Daoy (cell line): ENCODE data around the gene BNC2. TPM values are rescaled to one million over a fixed set of nuclear protein-coding genes. Genes with fewer than 3 reads are reported as not detected.
A peak's percentile ranks its signal among the peaks of the same experiment; 100 is the strongest.
"Not testable (repeated sequence)": the region's sequence is repeated elsewhere in the genome, so short reads cannot be mapped to it uniquely, and the experiment has no call there.

Experiments
- DNase-seq: peaks from one replicate; pipeline ENCODE4 v3.0.0-alpha.2; 2015; ENCODE audit warnings: low read depth
- total RNA-seq: library from RNA; depleted of rRNA; stranded (reverse); fragments of >200 nt; shearing (Covaris generic); gene quantifications from 2 replicates; pipeline ENCODE4 v1.2.3, GENCODE V29; 2014; rRNA removed

The BNC2 gene, protein sequence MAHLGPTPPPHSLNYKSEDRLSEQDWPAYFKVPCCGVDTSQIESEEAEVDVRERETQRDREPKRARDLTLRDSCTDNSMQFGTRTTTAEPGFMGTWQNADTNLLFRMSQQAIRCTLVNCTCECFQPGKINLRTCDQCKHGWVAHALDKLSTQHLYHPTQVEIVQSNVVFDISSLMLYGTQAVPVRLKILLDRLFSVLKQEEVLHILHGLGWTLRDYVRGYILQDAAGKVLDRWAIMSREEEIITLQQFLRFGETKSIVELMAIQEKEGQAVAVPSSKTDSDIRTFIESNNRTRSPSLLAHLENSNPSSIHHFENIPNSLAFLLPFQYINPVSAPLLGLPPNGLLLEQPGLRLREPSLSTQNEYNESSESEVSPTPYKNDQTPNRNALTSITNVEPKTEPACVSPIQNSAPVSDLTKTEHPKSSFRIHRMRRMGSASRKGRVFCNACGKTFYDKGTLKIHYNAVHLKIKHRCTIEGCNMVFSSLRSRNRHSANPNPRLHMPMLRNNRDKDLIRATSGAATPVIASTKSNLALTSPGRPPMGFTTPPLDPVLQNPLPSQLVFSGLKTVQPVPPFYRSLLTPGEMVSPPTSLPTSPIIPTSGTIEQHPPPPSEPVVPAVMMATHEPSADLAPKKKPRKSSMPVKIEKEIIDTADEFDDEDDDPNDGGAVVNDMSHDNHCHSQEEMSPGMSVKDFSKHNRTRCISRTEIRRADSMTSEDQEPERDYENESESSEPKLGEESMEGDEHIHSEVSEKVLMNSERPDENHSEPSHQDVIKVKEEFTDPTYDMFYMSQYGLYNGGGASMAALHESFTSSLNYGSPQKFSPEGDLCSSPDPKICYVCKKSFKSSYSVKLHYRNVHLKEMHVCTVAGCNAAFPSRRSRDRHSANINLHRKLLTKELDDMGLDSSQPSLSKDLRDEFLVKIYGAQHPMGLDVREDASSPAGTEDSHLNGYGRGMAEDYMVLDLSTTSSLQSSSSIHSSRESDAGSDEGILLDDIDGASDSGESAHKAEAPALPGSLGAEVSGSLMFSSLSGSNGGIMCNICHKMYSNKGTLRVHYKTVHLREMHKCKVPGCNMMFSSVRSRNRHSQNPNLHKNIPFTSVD
- total RNA-seq: 4.2 and 6.7 TPM in 2 replicates

DNA sequence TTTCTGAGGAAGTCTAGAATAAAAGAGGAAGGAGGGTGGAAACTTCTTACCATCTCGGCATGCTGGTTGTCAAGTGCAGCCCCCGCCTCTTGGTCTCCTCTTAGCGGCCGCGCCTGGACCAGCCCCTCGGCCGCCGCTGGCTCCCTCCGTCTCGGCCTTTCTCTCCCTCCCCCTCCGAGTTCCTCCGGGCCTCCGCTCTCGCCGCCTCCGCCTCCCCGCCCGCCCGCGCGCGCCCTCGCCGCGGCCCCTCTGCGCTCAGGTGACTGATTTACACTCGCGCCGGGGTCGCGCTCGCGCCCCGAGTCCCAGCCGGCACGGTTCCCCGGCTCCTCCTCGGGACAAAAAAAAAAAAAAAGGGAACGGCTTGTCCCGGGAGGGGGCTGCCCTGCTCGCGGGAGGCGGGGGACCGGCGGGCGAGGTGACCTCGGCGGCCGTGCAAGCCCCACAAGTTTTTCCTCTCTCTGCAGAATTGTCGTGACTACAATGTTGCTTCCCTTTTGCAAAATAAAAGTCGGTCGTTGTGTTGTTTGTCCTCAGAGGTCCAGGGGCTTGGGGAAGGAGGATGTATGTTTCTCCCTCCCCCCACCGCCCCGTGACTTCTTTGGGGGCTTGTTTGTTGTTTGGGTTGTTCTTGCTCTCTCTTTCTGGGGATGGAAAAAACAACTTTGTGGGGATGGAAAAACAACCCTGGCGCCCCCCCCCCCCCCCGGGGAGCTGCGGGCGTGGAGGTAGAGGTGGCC lies at the start of gene BNC2:
TSS of gene BNC2 (minus strand) at position 75 of the 740 bp plus-strand sequence. CDS start at position 53, 22 bp downstream.
- DNase-seq: peak; percentile 60

DNA sequence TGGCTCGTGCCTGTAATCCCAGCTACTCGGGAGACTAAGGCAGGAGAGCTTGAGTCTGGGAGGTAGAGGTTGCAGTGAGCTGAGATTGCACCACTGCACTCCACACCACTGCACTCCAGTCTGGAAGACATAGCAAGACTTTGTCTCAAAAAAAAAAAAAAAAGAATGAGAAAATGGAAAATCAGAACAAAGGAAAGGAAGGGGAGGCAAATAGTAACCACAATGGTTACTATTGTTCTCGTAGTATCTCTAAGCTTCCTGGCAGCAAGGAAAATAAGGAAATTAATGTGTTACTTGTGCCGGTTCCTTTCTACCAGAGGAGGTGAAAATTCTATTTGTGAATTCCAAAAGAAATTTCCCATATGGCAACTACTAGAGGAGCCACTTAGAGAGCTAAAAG lies 48.5 kb upstream of the BNC2 start:
- DNase-seq: no peak

DNA sequence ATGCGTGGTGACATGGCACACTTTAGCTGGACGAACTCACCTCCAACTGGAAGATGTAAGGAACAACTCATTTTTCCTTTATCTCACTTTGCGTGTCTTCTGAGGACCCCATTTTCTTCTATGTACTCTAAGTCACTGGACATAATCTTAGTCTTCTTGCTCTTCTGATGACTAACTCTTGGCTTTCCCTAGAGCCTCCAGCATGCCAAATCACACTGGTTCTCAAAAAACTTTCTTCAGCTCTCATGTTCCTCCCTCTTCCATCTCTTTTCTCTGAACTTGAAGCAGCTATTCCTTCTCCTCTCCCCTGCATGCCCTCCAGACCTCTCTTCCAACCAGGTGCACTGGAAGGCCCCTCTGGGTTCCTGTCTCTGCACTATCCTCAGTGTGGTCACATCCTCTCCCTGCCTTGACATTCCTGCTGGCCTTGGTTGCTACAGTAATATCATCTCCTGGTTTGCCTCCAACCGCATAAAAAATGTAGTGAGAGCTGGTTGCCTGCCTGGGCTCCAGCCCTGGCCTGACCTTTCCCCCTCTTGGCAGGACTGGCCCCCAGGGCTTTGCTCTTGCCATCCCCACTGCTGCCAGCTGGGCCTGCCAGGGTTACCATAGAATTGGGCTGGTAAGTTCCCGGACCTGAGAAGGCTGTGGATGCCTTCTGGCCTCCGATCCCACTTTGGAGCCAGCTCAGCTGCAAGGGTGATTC lies 44.8 kb upstream of the BNC2 start:
- DNase-seq: no peak

DNA sequence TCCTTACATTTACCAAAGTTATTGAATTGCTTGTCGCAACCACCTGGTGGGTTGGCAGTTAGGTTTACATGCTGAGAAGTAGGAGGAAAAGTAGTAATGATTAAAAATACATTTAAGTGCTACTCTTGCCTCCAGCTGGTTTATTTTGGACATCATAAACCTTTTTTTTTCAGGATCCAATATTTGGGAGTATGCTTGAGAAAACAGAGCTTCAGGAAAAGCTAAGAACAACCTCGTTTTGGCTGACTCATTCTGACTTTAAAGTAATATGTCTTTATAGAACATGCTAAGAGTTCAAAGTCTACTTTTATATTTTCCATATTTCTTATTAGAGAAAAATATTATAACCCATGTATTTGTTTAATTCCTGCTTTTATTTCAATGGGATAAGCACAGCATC lies 41.7 kb upstream of the BNC2 start:
- DNase-seq: no peak

DNA sequence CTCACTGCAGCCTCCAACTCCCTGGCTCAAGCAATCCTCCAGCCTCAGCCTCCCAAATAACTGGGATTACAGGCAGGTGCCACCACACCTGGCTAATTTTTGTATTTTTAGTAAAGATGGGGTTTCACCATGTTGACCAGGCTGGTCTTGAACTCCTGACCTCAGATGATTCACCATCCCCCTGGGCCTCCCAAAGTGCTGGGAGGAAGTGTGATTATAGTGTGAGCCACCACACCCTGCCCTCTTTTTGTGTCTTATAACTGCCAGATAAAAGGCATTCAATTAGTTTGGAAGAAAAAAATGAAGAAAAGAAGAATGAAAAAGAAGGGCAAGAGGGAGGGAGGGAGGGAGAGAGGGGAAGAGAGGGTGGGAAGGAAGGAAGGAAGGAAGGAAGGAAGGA lies 37.7 kb upstream of the BNC2 start:
- DNase-seq: peak; percentile 15

DNA sequence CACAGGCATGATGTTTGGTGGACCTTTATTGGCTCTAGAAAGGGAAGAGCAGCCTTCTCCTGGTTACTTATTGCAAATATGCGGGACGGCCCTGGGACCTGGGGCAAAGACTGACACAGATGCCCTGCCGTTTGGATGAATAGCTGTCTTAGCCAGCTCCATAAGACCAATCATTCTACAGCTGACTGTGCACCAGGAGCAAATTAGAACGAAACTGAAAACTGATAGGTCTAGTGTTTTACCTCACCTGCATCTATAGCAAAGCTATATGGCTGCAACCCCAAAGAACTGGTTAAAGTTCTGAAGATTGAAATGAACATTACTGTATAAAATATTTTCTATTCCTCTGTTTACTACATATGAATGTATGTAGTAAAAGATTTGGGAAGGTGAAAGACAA lies 34.2 kb upstream of the BNC2 start:
- no peak for DNase-seq

DNA sequence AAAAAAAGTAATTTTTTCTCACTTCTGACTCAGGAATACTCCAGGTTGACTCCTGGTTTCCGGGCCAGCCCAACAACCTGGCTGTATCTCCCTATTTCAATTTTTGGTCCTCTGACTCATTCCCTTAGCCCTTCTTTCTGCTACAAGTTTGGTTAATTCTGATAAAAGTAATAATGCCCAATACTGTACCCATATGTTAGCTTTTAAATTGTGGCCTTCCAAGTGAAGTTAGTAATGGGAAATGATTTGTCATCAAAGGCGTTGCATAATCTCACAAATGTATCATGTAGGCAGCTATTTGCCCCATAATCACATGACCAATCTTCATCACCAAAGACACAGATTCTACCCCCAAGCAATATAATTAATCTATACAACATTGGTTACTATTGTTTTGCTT lies 31.1 kb upstream of the BNC2 start:
- no peak for DNase-seq

DNA sequence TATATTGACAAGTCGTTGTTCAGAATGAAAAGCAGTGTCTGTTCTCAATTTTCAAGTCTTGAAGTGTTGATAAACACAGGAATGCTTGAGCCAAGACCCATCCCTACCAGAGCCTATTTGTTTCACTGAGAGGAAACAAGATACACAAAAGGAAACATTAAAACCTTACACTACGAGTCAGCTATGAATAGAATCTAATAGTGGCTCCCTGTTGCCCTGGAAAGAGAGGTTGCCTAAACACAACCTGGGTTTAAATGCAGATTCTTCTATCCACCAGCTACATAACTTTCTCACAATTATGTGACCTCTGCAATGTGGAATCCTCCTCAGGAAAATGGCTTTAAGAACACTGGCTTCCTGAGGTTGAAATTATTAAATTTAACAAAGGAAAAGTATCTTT lies 29.1 kb upstream of the BNC2 start:
- no peak for DNase-seq

DNA sequence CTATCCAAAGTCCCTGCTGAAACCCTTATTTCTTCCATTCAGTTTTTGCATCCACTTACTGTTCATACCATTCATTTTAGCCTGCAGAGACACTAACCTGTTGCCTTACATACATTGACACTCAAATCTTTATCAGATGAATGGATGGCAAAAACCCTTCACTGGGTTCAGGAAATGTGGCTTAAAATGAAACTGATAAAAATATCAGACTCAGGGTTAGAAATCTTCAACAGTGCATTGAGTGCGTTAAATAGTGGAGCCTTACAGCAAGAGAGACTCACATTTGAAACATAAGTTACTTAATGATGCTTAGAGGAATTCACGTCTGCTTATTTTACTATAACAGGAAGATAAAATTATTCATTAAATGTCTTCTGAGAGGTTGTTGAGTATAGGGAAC lies 28.0 kb upstream of the BNC2 start:
- DNase-seq: no peak

DNA sequence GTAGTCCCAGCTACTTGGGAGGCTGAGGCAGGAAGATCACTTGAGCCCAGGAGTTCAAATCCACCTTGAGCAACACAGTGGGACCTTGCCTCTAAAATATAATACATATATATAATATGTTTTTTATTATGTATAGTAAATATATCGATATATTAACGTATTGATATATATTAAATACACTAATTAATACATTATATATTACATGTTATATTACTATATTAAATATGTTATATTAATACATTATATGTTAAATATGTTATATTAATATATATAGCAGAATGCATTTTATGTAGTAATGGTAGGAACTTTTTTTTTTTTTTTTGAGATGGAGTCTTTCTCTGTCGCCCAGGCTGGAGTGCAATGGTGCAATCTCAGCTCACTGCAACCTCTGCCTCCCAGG lies 18.1 kb upstream of the BNC2 start:
- DNase-seq: no peak

DNA sequence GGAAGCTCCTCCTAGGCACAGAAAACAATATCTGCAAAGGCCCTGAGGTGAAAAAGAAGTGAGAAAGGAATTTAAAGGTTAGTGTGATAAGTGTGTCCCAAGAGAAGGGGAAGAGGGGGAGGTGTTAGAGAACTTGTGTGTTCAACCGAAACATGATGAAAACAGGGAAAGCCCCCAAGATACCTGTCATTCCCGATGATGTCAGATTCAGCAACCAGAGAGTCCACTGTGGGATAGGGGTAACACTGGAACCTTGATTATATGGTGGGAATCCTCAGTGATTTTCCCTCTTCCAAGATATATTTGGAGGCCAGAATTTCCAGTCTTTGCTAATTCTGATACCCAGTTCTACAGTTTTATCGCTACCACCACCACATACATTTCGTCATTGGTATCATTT lies 15.5 kb upstream of the BNC2 start:
- DNase-seq: no peak

DNA sequence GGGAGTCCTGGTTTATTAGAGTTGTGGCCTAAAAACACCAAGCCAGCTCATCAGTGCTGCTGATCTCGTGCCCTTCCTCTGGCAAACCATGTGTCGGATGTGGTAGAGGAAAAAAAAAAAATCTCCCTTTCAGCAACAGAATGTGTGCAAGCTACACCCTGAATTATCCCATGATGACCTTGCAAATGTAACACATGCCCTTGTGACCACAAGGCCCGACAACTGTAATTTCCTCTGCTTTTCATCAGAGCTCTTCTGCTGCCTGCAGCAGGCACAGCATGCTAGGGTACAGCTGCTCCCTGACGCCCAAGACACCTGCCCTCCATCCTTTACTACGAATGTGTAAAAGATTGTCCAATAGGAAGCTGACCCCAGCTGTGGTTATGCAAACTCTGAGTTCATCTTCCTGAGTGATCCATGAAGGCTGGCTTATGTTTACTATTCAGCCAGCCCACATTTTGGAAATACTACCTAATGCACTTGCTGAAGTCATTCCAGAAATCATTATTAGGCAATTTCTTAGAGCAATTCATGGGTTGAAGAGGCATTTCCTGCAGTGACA lies 14.6 kb upstream of the BNC2 start:
- peak; percentile 70 for DNase-seq

DNA sequence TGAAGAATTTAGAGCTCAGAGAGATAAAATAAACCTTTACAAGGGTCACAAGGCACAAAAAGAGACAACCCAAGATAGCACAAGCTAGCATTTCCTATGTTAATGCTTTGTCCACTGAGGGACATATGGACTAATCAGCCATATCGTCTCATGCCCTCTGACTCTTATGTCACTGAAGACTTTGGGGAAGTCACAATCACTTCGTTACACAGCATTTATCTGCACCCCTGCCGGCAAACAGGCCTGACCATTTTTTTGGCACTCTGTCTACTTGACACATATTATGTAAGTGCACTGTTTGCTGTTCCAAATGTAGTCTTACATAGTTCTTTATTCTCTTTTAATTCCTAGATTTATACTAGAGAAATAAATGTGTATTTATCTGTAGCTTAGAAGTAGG lies 13.9 kb upstream of the BNC2 start:
- DNase-seq: no peak

DNA sequence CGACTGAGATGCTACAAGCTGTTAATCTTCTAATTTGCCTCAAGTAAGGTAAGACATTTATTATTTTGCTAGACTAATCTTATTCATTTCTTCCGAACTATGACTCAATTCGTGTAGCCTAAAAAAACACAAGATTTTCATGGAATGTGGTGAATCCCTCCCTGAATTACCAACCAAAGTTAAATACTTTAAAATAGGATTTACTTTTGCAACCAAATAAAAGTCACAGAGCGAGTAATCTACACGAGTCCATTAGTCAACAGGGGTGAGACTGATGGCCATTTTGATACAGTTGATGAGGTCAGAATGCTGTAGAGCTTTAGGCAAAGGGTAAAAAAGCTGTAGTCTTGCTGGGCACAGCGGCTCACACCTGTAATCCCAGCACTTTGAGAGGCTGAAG lies 13.1 kb upstream of the BNC2 start:
- no peak for DNase-seq

DNA sequence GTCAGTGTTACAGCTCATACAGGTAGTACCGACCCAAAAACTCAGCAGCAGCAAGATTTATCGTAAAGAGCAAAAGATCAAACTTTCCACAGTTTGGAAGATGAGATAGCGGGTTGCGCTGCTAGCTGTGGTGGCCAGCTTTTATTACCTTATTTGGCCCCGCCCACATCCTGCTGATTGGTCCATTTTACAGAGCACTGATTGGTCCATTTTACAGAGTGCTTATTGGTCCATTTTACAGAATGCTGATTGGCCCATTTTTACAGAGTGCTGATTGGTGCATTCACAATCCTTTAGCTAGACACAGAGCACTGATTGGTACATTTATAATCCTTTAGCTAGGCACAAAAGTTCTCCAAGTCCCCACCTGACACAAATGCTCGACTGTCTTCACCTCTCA lies 12.0 kb upstream of the BNC2 start:
- not testable (repeated sequence) for DNase-seq

DNA sequence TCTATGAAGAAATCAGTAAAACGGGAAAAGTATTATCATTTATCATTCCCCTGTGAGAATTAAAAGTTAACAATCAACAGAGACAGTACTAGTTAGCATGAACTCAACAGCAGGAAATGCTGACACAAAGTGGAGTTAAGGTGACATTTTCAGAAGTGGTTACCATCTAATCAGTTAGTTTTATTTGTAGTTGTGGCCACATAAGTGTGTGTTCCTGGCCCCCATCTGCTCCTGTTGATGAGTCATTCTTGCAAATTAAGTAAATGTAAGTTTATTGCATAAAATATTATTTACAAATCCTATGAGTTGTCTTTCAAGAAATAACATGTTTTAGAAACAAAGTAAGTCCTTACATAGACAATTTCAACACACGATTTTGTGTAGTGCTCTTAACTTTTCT lies 8.9 kb upstream of the BNC2 start:
- no peak for DNase-seq

DNA sequence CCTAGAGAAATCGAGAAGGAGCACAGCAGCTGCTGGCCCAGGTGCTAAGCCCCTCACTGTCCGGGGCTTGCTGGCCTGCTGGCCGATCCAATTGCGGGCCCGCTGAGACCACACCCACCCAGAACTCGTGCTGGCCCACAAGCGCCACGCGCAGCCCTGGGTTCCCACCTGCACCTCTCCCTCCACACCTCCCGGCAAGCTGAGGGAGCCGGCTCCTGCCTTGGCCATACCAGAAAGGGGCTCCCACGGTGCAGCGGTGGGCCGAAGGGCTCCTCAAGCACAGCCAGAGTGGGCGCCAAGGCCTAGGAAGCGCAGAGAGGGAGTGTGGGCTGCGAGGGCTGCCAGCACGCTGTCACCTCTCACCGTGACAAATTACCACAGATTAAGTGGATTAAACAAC lies 6.8 kb upstream of the BNC2 start:
- no peak for DNase-seq

DNA sequence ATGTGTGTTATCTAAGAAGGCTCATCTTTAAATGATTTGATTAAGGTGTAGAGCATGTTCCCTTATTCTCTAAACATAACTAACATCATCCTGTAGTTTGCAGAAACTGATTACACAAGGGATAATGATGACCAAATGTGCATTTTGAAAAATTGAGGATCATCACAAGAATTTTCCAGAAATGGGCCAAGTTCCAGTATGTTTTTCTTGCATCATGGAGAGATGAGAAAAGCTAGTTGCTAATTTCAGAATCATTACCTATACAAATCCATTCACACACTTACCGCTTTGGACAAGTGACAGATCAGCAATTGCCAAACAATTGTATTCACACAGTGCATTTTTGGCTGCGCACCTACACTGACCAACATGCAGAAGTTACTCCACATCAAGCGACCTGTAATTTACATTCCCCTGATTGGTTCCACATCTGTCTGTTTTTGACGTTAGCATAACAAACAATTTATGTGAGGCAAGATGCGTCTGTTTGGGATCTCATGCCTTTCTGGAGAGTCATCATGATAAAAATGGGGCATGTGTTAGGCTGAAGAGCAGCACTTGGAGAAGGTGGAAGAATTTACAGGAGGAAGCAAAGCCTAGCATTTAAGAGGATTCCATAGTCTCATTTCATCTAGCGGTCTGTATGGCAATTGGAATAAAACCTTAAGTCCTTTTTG lies 2.8 kb upstream of the BNC2 start:
- no peak for DNase-seq

DNA sequence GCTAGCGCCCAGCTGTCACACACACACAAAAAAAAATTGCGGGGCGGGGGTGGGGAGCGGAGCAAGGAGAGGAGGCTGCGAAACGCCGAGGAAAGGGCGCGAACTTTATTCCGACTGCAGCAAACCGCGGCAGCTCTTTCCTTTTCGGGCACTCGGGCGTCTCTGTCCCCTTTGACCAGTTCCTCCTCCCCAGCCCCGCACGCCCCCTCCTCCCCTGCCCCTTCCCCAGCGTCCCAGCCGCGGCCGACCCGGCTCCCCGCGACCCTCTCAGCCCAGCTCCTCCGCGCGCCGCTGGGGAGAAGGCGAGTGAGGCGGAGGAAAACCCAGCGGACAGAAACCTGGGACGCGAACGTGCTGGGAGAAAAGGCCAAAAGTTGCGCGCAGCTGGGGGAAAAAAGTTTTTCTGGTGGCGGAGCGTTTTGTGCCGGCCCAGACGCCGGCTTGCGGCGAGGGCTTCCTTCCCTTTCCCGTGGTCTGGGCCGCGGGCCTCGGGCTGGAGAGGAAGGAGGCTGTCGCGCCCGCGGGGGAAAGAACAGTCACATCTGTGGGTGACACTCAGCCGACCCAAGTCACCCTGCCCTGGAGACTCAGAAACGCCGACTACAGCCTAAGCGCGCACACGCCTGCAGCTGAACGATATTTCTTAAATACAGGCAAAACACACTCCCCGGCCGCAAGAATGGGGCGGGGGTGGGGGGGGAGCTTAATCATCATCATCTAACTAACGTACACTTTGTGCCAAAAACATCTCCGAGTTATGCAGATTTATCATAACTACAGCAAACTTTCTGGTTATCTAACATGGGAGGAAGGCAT lies 1.1 kb upstream of the BNC2 start:
- DNase-seq: peak; percentile 51
